Panc1 (cell line): ENCODE results near the gene TIE1.

Source experiments
- POLR2AphosphoS5 ChIP-seq: IDR thresholded peaks from 2 replicates; pipeline ENCODE4 v1.6.1; 2012; ENCODE audit warnings: mild to moderate bottlenecking, low read depth, low read length, moderate library complexity
- TCF7L2 ChIP-seq: IDR thresholded peaks from 2 replicates; pipeline ENCODE4 v1.6.1; 2011; ENCODE audit warnings: mild to moderate bottlenecking, low read depth, low read length, inconsistent platforms
- TF ChIP-seq, protein P1 (sequence below): fragments of 450-650 bp; IDR thresholded peaks from 2 replicates; pipeline ENCODE4 v1.5.1; 2017; ENCODE audit warnings: mild to moderate bottlenecking

DNA sequence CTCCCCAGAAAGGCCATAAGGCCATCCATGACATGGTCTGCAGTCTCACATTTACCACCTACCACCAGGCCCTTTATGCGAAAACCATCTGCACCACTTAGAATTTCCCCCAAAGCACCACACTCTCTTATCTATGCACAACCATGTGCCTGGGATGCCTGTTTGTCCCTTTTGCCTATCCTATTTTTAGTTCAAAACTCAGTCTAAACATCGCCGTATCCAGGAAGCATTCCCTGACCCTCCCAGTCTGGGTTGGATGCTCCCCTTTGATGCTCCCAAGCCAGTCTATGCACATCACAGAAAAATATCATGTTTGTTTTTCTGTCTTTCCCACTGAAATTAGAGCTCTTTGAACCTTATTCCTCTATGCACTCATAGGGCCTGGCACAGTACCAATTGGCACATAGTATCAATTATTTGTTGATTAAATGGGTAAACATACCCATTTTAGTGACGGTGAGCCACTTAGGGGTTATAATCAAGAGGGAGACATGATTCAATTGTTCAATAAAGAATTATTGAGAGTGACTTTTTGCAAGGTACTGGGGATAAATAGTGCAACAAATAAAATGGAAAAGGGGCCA, 43.6 kb downstream of the TIE1 start:
- TF ChIP-seq POLR2AphosphoS5, result no peak
- TF ChIP-seq, protein P1, sequence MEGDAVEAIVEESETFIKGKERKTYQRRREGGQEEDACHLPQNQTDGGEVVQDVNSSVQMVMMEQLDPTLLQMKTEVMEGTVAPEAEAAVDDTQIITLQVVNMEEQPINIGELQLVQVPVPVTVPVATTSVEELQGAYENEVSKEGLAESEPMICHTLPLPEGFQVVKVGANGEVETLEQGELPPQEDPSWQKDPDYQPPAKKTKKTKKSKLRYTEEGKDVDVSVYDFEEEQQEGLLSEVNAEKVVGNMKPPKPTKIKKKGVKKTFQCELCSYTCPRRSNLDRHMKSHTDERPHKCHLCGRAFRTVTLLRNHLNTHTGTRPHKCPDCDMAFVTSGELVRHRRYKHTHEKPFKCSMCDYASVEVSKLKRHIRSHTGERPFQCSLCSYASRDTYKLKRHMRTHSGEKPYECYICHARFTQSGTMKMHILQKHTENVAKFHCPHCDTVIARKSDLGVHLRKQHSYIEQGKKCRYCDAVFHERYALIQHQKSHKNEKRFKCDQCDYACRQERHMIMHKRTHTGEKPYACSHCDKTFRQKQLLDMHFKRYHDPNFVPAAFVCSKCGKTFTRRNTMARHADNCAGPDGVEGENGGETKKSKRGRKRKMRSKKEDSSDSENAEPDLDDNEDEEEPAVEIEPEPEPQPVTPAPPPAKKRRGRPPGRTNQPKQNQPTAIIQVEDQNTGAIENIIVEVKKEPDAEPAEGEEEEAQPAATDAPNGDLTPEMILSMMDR, result no peak
- TF ChIP-seq TCF7L2, result no peak
